Spleen (tissue), 7 donors: ENCODE measurements around the gene TGFBI.

Experiments used
- CTCF ChIP-seq, 11 experiments: fragments of 200-600 bp in 7 of 11; fragments of 450-650 bp in 4 of 11; sonication (generic) in 4 of 11; IDR thresholded peaks in 8 of 11; conservative IDR thresholded peaks in 3 of 11; 1 replicate in 7 of 11; 2 replicates in 4 of 11; pipeline versions ENCODE4 v1.4.0 to v1.8.0; 2016 to 2021; ENCODE audit warnings: antibody characterized with exemption in 11 of 11, inconsistent platforms in 4 of 11, mild to moderate bottlenecking in 1 of 11
- POLR2AphosphoS5 ChIP-seq, 3 donors: sonication (generic); formaldehyde crosslinking; IDR thresholded peaks; one replicate each; pipeline ENCODE4 v1.5.1; 2017; ENCODE audit warnings: antibody characterized with exemption in 3 of 3
- donor health status: DM: no; HTN: no; CAD: no; lungs with moderate emphysema.
- donor health status: DM: no; HTN: no; CAD: no.
- donor health status: DM: no; HTN: no; CAD: no.

- TF ChIP-seq CTCF (IDR thresholded peaks at IDR 0.05 in 8 of 11, conservative IDR thresholded peaks at IDR 0.05 in 3 of 11) (no peak), POLR2AphosphoS5 (IDR thresholded peaks at IDR 0.05) (no peak)
Observed at GRCh38 chr5:136108180-136108611, 79.4 kb downstream of the TGFBI start.
